GM13977 (cell line): ENCODE measurements around the gene ESX1.
A peak's percentile ranks its signal among the peaks of the same experiment; 100 is the strongest.

Experiments
- DNase-seq: peaks from one replicate; pipeline ENCODE4 v3.0.0; 2012; ENCODE audit warnings: low spot score
- CTCF ChIP-seq: IDR thresholded peaks from 2 replicates; pipeline ENCODE4 v1.5.1; 2012; ENCODE audit warnings: mild to moderate bottlenecking, control low read depth; ENCODE audit not compliant: insufficient read depth; ENCODE audit errors: extremely low read depth, missing control alignments
- in situ Hi-C: fragments of 300-500 bp; cut with MboI; formaldehyde crosslinking; loops from one replicate; pipeline ENCODE4 v1.12.0; 2022; ENCODE audit warnings: low sequenced_read_pairs, low pct_unique_long_range_greater_than_20kb, mixed read lengths, inconsistent platforms; ENCODE audit not compliant: unreplicated experiment

ESX1 gene

GRCh38 chrX:104282166-104282725 lies 27.5 kb upstream of the ESX1 start:
- no peak for TF ChIP-seq CTCF
- in situ Hi-C loops, result no loop called here

GRCh38 chrX:104281564-104281963 lies 26.8 kb upstream of the ESX1 start:
- in situ Hi-C loops, result no loop called here
- TF ChIP-seq CTCF, result no peak
- DNase-seq, result no peak

More at GRCh38 chrX:104282166-104282725, 27.5 kb upstream of the ESX1 start:
- DNase-seq, result no peak

DNA sequence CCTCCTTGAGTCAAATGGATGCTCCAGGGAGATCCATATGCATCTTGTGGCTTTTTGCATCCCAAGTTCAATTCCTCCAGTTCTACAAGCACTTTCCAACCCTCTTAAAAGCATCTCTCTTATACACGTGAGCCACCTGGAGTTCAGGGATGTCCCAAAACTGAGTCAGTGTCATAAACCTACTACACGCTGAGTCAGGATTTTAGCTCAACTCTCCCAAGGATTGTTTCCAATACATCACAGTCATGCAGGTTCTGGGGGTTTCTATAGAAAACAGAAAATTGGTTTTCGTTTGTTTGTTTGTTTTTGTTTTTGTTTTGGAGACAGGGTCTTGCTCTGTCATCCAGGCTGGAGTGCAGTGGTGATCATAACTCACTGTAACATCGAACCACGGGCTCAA lies 25.9 kb upstream of the ESX1 start:
- in situ Hi-C loops, result no loop called here
- TF ChIP-seq CTCF, result no peak
- DNase-seq, result no peak

GRCh38 chrX:104270916-104271512 lies 16.3 kb upstream of the ESX1 start:
- no peak for DNase-seq
- in situ Hi-C loops, result no loop called here
- TF ChIP-seq CTCF, result peak; percentile 73

- no peak for DNase-seq
- TF ChIP-seq CTCF, result no peak
- in situ Hi-C loops, result no loop called here
Observed at GRCh38 chrX:104270212-104270611, 15.5 kb upstream of the ESX1 start.

DNA sequence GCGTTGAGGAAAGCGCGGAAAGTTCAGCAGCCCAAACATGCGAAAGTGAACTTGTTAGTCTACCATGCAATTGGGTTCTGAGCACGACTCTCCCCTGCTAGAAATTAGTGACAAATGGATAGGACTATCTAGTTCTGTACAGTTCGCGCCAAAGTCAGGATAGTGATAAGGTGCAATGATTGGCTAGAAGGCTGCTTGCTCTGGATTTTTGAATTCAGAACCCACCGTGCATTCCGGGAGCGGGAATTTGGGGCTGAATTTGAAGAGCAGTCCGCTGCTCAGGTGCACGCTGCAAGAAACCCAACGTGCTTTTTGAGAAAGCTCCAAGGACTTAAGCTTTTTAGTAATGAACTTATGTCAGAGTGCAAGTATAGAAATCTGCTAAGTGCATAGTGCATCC lies 732 bp upstream of the ESX1 start:
- TF ChIP-seq CTCF, result no peak
- DNase-seq, result no peak
- in situ Hi-C loops, result no loop called here
